Trophoblast cell (in vitro differentiated cells and primary cell): ENCODE measurements around the gene MACROD2.
"Not testable (repeated sequence)": the region's sequence is repeated elsewhere in the genome, so short reads cannot be mapped to it uniquely, and the experiment has no call there.

Source experiments
- DNase-seq, 2 donors: peaks; one replicate each; pipeline ENCODE4 v3.0.0-alpha.2; 2016
- H2AFZ ChIP-seq: 2 replicates; pipeline ENCODE4 v1.6.1; 2013; ENCODE audit warnings: low read length, moderate library complexity, mild to moderate bottlenecking; ENCODE audit not compliant: insufficient read depth, poor library complexity
- H2AK5ac ChIP-seq: 2 replicates; pipeline ENCODE4 v1.6.1; 2013; ENCODE audit warnings: mild to moderate bottlenecking, low read length
- H2BK120ac ChIP-seq: 2 replicates; pipeline ENCODE4 v1.6.1; 2013; ENCODE audit warnings: low read length, mild to moderate bottlenecking, moderate library complexity; ENCODE audit not compliant: insufficient read depth, poor library complexity
- H2BK12ac ChIP-seq: 2 replicates; pipeline ENCODE4 v1.6.1; 2013; ENCODE audit warnings: mild to moderate bottlenecking, low read length, moderate library complexity
- H2BK5ac ChIP-seq: 2 replicates; pipeline ENCODE4 v1.6.1; 2013; ENCODE audit warnings: low read length, low read depth, moderate library complexity, mild to moderate bottlenecking; ENCODE audit not compliant: poor library complexity
- H3K14ac ChIP-seq: 2 replicates; pipeline ENCODE4 v1.6.1; 2013; ENCODE audit warnings: mild to moderate bottlenecking, low read length
- H3K18ac ChIP-seq: 2 replicates; pipeline ENCODE4 v1.6.1; 2013; ENCODE audit warnings: mild to moderate bottlenecking, low read length
- H3K23ac ChIP-seq: 2 replicates; pipeline ENCODE4 v1.6.1; 2013; ENCODE audit warnings: low read length
- H3K27ac ChIP-seq: 2 replicates; pipeline ENCODE4 v1.5.1; 2013; ENCODE audit warnings: low read depth, mild to moderate bottlenecking, inconsistent platforms, low read length, moderate library complexity
- H3K27me3 ChIP-seq: 2 replicates; pipeline ENCODE4 v1.6.1; 2013; ENCODE audit warnings: inconsistent platforms, mild to moderate bottlenecking, low read length, moderate library complexity; ENCODE audit not compliant: insufficient read depth
- H3K36me3 ChIP-seq, 2 experiments: 1 replicate in 1 of 2; 2 replicates in 1 of 2; pipeline ENCODE4 v1.6.1; 2013; ENCODE audit warnings: low read length in 2 of 2, mild to moderate bottlenecking in 2 of 2, moderate library complexity in 1 of 2; ENCODE audit not compliant: insufficient read depth in 2 of 2, control insufficient read depth in 1 of 2
- H3K4ac ChIP-seq: 2 replicates; pipeline ENCODE4 v1.6.1; 2013; ENCODE audit warnings: low read depth, mild to moderate bottlenecking, low read length, moderate library complexity
- H3K4me1 ChIP-seq, 2 experiments: 1 replicate in 1 of 2; 2 replicates in 1 of 2; pipeline ENCODE4 v1.6.1; 2013; ENCODE audit warnings: low read length in 2 of 2, mild to moderate bottlenecking in 2 of 2, moderate library complexity in 1 of 2; ENCODE audit not compliant: insufficient read depth in 2 of 2, control insufficient read depth in 1 of 2
- H3K4me2 ChIP-seq: 2 replicates; pipeline ENCODE4 v1.6.1; 2013; ENCODE audit warnings: inconsistent platforms, mild to moderate bottlenecking, low read length, moderate library complexity
- H3K4me3 ChIP-seq: 2 replicates; pipeline ENCODE4 v1.5.1; 2013; ENCODE audit warnings: mild to moderate bottlenecking, low read depth, low read length, inconsistent platforms
- H3K79me1 ChIP-seq: one replicate; pipeline ENCODE4 v1.6.1; 2013; ENCODE audit warnings: low read length
- H3K79me2 ChIP-seq: 2 replicates; pipeline ENCODE4 v1.6.1; 2013; ENCODE audit warnings: low read length, mild to moderate bottlenecking; ENCODE audit not compliant: control insufficient read depth, insufficient read depth, poor library complexity
- H3K9ac ChIP-seq: 2 replicates; pipeline ENCODE4 v1.6.1; 2013; ENCODE audit warnings: mild to moderate bottlenecking, low read length
- H3K9me3 ChIP-seq: 2 replicates; pipeline ENCODE4 v1.6.1; 2013; ENCODE audit warnings: low read depth, mild to moderate bottlenecking, control low read depth, inconsistent platforms, low read length; ENCODE audit not compliant: insufficient read depth
- H4K12ac ChIP-seq: 2 replicates; pipeline ENCODE4 v1.6.1; 2013; ENCODE audit warnings: low read depth, mild to moderate bottlenecking, low read length, moderate library complexity
- H4K8ac ChIP-seq: 2 replicates; pipeline ENCODE4 v1.6.1; 2013; ENCODE audit warnings: low read depth, mild to moderate bottlenecking, low read length, moderate library complexity
- H4K91ac ChIP-seq: one replicate; pipeline ENCODE4 v1.6.1; 2013; ENCODE audit warnings: low read depth, mild to moderate bottlenecking, low read length, moderate library complexity
- WGBS: extraction: QIAGEN DNeasy Blood & Tissue Kit; methylation state at CpG from one replicate; pipeline ENCODE4 v1.1.7; 2013; ENCODE audit warnings: missing lambda C conversion rate; ENCODE audit not compliant: insufficient read length, insufficient coverage; ENCODE audit errors: extremely low coverage; 5-methylcytosine and 5-hydroxymethylcytosine counted together

Gene MACROD2

GRCh38 chr20:15807771-15808170, 1812.5 kb downstream of the MACROD2 start:
- H4K91ac ChIP-seq, H3K9ac ChIP-seq, H3K79me1 ChIP-seq, H3K14ac ChIP-seq, H3K4ac ChIP-seq, H3K23ac ChIP-seq, H3K36me3 ChIP-seq, H2AK5ac ChIP-seq, H2BK12ac ChIP-seq, H3K9me3 ChIP-seq, H2BK5ac ChIP-seq, H2AFZ ChIP-seq, DNase-seq, H3K27me3 ChIP-seq, H2BK120ac ChIP-seq, H4K12ac ChIP-seq, H3K4me2 ChIP-seq, H3K18ac ChIP-seq, H3K4me3 ChIP-seq, H3K4me1 ChIP-seq, H4K8ac ChIP-seq, H3K79me2 ChIP-seq, H3K27ac ChIP-seq: not testable (repeated sequence)
- WGBS: no CpG with 5 or more reads among the region's 8 CpGs

GRCh38 chr20:15811951-15812350, 1816.6 kb downstream of the MACROD2 start:
- Histone ChIP-seq H3K18ac (no peak overlapping the region), H4K91ac (no peak overlapping the region), H2BK120ac (no peak overlapping the region), H2BK5ac (no peak overlapping the region), H3K4me3 (no peak overlapping the region), H3K9ac (no peak overlapping the region), H2AFZ (no peak overlapping the region), H4K12ac (no peak overlapping the region), H3K4me2 (no peak overlapping the region), H4K8ac (no peak overlapping the region), H3K4me1 (no peaks in the 10 kb centered on the region), H2BK12ac (no peak overlapping the region), H3K9me3 (peaks cover 2% of the 10 kb centered on the region), H3K23ac (no peak overlapping the region), H3K4ac (no peak overlapping the region), H2AK5ac (no peak overlapping the region), H3K27ac (no peak overlapping the region), H3K79me1 (no peaks in the 10 kb centered on the region), H3K14ac (no peak overlapping the region), H3K79me2 (no peaks in the 10 kb centered on the region), H3K36me3 (no peaks in the 10 kb centered on the region), H3K27me3 (no peaks in the 10 kb centered on the region)
- WGBS: no CpG with 5 or more reads among the region's 2 CpGs
- no peak for DNase-seq

GRCh38 chr20:15812696-15813095, 1817.4 kb downstream of the MACROD2 start:
- no peak for DNase-seq
- no peak overlapping the region for H2AK5ac ChIP-seq
- whole genome bisulfite sequencing: no CpG with 5 or more reads among the region's 1 CpG

GRCh38 chr20:15814360-15814759, 1819.0 kb downstream of the MACROD2 start:
- H3K23ac ChIP-seq: no peak overlapping the region
- no peak overlapping the region for H4K8ac ChIP-seq
- no peak overlapping the region for H4K91ac ChIP-seq
- H3K27me3 ChIP-seq: no peaks in the 10 kb centered on the region
- H3K36me3 ChIP-seq: no peaks in the 10 kb centered on the region
- no peaks in the 10 kb centered on the region for H3K79me1 ChIP-seq
- no peak overlapping the region for H2BK120ac ChIP-seq
- no peaks in the 10 kb centered on the region for H3K79me2 ChIP-seq
- no peaks in the 10 kb centered on the region for H3K9me3 ChIP-seq
- no peak overlapping the region for H3K18ac ChIP-seq
- H2BK12ac ChIP-seq: no peak overlapping the region
- H2BK5ac ChIP-seq: no peak overlapping the region
- H4K12ac ChIP-seq: no peak overlapping the region
- no peak overlapping the region for H3K27ac ChIP-seq
- H3K9ac ChIP-seq: no peak overlapping the region
- no peak overlapping the region for H3K4me2 ChIP-seq
- no peak overlapping the region for H2AFZ ChIP-seq
- H2AK5ac ChIP-seq: no peak overlapping the region
- no peak for DNase-seq
- H3K14ac ChIP-seq: no peak overlapping the region
- no peak overlapping the region for H3K4ac ChIP-seq
- H3K4me1 ChIP-seq: no peaks in the 10 kb centered on the region
- H3K4me3 ChIP-seq: no peak overlapping the region

More at GRCh38 chr20:15812696-15813095, 1817.4 kb downstream of the MACROD2 start:
- Histone ChIP-seq H3K79me2 (no peaks in the 10 kb centered on the region), H3K4ac (no peak overlapping the region), H3K23ac (no peak overlapping the region), H3K27me3 (no peaks in the 10 kb centered on the region), H2BK12ac (no peak overlapping the region), H4K91ac (no peak overlapping the region), H3K27ac (no peak overlapping the region), H3K9ac (no peak overlapping the region), H3K79me1 (no peaks in the 10 kb centered on the region), H2BK5ac (no peak overlapping the region), H3K4me1 (no peaks in the 10 kb centered on the region), H3K4me3 (no peak overlapping the region), H4K8ac (no peak overlapping the region), H4K12ac (no peak overlapping the region), H3K9me3 (peaks cover 2% of the 10 kb centered on the region), H2AFZ (no peak overlapping the region), H3K36me3 (no peaks in the 10 kb centered on the region), H3K4me2 (no peak overlapping the region), H2BK120ac (no peak overlapping the region), H3K14ac (no peak overlapping the region), H3K18ac (no peak overlapping the region)
